Left ventricle myocardium superior (tissue), 1 donor: ENCODE measurements around the gene TPST2. TPM values are rescaled to one million over a fixed set of nuclear protein-coding genes. Genes with fewer than 3 reads are reported as not detected.

Experiments
- ATAC-seq: fragments of 200-7000 bp; cut with Tn5 transposase; one replicate; pipeline ENCODE4 v1.9.1; 2020; ENCODE audit warnings: mild to moderate bottlenecking, moderate library complexity
- DNase-seq: peaks from one replicate; pipeline ENCODE4 v3.0.0-alpha.2; 2020
- intact Hi-C: fragments of 100-400 bp; cut with micrococcal nuclease; formaldehyde crosslinking; loops from one replicate; pipeline ENCODE4 v1.11.0; 2022
- total RNA-seq: library from RNA; stranded (reverse); fragmentation: NEBNext Ultra II Directional; extraction: Animal tissue kit (Norgen Biotek cat#: 25700); gene quantifications from one replicate; pipeline ENCODE4 v1.2.1, GENCODE V29; 2021
- donor health status: DM: no; HTN: yes; CAD: no; lungs with severe emphysema.

TPST2 gene
- total RNA-seq, 1 donor from 2014 or later = 27.1 TPM

DNA sequence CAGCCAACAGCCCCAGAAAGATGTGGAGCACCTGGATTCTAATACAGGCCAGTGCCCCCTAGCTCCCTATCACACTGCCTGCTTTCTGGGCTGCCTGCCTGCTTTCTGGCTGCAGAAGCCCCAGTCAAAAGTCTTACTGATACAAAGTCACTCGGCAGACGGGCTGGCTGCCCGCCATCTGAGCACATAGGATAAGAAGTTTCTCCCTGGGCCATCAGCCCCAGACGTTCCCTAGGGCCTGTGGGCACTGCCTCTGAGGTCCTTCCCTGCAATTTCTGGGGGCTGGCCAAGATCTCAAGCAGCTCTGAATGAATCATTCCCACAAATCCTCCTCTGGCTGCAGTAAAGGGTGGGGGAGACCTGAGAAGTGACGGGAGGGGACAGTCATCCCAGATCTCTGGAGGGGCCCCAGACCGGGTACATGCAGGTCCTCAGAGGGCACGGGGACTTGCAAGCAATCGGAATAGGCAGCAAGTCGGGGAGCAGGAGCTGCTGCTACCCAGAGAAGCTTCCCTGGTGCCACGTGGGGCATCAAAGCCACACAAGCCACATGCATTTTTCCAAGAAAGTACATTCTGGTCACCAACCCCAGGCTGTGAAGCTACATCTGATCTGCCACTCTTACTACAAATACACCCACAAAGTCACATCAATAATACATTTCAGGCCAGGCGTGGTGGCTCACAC, 4.7 kb downstream of the TPST2 start:
- ATAC-seq = peak; percentile 63
- intact Hi-C loops = loop anchor here (10.0 kb wide), 1 partner anchor 80 kb away; no protein-coding TSS in a partner anchor
- DNase-seq = peak; percentile 92

DNA sequence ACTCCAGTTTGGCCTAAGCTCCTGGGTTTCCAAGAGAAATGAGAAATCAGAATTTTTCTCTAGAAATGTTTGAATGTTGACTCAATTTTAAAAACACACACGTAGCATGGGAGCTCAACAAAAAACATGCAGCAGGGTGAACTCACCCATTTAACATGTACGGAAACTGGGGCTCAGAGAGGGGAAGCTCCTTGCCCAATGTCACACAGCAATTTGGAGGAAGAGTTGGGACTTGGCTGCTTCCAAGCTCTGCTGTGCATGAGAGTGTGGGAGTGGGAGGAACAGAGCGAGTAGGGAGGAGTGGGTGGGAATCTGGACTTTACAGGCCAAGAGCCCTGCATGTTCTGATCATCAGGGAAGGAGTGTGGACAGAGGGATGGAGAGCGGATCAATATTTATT, 5.9 kb downstream of the TPST2 start:
- intact Hi-C loops = loop anchor here (10.0 kb wide), 1 partner anchor 79 kb away; no protein-coding TSS in a partner anchor
- DNase-seq (no peak), ATAC-seq (no peak)

DNA sequence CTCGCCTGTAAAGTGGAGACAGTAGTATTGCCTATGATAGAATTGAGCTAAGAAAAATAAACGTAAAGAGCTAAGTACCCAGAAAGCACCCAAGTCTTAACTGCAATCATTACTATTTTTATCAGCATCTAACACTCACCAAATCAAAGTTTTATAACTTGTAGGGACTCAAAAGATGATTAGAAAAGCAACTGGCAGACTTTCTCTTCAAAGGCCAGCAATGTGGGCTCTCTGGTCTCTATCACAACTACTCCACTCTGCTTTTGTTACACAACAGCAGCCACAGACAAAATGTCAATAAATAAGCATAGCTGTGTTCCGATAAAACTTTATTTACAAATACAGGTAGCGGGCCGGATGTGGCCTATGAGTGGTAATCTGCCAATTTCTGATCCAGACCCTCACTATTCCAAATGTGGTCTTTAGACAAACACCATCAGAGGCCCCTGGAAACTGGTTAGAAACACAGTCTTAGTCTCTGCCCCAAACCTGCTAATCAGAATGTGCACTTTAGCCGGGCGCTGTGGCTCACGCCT, 8.2 kb downstream of the TPST2 start:
- ATAC-seq (no peak), DNase-seq (no peak)
- intact Hi-C loops = loop anchor here (10.0 kb wide), 1 partner anchor 77 kb away; no protein-coding TSS in a partner anchor

DNA sequence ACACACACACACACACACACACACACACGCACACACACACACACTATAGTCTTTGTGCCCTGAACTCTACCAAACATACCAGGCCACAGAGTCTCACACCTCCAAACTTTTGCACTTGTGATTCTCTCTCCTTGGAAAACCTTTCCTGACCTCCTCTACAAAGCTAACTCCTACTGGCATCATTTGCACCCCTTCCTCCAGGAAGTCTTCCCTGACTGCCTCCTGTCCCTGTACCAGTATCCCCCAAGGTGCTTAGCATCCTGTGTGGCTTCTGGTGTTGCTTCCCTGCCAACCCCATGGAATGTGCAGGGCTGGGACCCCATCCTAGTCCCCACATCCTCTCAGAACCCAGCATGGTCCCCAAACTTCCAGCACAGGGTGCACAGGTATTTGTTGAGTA, 8.9 kb downstream of the TPST2 start:
- ATAC-seq (no peak), DNase-seq (no peak)
- intact Hi-C loops = loop anchor here (10.0 kb wide), 1 partner anchor 76 kb away; no protein-coding TSS in a partner anchor

DNA sequence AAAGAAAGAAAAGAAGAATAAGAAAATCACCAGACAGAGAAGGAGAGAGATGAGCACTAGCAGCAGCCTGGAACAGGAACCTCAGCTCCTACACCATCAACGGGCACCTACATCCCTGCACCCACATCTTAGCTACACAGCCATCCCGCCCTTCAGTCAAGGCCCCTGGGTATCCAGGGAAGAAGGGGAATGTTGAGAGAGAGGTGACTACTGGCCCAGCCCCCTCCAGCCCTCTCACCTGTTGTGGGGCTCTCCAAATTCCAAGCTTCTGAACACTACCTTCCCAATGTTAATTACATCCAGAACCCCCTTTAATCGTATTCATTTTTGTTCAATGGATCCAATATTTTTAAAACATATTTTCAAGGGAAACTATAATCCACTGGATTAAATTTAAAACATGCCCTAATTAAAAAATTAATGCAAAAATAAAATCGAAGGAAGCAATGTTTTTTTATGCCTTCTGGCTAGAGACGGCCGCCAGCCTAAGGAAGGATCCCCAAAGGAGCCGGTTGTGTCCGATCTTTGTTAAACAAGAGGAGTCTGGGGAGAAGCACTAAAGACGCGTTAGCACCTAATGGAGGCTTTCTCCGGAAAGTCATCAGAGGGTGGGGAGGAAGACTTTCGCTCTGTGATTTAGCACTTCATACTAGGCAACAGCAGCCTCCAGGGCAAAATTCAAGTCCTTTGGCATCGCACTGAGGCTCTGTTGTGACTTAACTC, 9.5 kb downstream of the TPST2 start:
- ATAC-seq (no peak), DNase-seq (no peak)
- intact Hi-C loops = loop anchor here (10.0 kb wide), 1 partner anchor 76 kb away; no protein-coding TSS in a partner anchor

DNA sequence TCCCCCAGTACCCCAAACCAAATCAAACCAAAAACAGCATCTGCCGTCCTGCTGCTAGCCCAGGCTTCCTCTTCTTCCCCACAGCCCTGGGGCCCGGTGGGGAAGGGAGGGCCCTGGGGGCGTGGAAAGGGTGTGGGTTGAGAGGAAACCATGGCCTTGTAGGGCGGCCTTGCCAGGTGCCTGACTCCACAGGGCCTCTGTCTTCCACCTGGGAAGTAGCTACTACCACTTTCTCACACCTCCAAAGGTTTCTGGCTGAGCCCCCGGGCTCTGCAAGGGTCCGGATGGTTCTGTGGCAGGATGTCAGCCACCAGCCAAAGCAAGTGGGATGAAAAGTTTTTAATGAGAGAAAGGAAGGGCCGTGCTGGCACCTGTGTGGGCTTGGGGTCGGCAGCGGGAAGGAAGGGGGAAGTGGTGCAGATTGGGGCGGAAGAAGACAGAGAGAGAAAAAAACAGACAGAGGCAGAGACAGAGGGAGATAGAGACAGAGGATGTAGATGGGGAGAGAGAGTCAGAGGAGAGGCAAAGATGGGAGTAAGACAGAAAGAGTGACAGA, 10.5 kb downstream of the TPST2 start:
- ATAC-seq = peak; percentile 46
- intact Hi-C loops = no loop called here

DNA sequence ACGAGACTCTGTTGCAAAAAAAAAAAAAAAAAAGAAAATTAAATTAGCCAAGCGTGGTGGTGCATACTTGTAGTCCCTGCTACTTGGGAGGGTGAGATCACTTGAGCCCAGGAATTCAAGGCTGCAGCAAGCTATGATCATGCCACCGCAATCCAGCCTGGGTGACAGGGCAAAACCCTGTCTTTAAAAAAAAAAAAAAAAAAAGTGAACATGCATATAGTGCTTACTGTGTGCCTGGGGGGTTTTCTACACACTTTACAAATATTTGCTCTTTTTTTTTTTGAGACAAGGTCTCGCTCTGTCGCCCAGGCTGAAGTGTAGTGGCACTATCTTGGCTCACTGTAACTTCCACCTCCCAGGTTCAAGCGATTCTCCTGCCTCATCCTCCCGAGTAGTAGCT, 12.9 kb downstream of the TPST2 start:
- no peak for ATAC-seq
- no peak for DNase-seq
- intact Hi-C loops = no loop called here

More for the DNA sequence above, 10.5 kb downstream of the TPST2 start:
- DNase-seq = peak; percentile 42

DNA sequence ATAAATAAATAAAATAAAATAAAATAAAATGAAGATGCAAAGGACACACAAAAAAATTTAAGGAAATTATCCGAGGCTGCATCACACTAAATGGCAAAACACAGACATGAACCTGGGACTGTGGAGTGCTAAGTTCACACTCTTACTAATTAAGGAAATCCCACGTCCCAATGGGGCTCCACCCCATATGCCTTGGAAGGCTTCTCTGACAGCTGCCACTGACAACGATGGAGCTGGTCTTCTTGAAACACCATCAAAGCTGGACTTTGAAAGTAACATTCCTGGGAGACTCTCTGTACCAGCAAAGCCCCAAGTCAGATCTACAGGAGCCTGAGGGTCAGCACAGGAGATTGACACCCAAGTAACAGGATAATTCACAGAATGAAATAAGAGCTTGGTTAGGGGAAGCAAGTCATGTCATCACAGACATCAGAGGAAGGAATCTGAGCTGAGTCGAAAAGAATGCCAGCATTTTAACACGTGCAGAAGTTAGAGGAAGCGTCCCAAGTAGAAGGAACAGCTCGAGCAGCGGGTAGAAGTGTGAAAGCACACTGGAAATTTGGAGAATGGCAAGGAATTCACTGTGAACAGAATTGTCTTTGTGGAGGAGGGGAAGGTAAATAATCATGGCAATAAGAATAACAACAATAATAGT, 13.8 kb downstream of the TPST2 start:
- no peak for ATAC-seq
- intact Hi-C loops = no loop called here
- no peak for DNase-seq

DNA sequence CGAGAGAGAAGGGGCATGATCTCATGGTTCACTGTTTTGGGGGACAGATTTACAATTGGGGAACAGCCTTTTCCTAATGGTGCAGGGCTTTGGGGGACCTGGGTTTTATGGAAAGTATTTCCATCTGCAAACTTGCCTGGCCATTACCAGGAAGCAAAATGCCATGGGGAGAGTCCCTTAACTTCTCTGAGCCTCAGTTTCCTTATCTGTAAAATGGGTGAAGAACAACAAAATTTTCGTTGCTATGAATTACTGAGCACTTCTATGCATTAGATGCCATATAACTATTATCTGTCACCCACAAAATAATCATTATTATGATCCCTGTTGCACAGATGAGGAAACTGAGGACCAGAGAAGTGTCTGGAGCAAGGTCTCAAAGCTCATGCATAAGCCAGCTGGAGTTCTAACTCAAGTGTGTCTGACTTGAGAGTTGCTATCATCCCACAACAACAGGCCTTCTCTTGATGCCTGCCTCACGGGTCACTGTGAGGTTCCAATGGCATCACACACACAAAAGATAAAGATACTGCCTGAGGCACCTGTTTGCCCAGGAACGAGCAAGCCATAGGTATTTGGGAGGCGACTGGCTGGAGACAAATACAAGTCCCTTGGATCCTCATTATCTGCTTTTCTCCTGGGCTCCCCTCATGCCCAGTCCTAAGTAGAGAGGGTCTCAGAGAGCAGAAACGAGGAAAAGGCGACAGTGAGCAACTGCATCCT, 15.8 kb downstream of the TPST2 start:
- intact Hi-C loops = no loop called here
- ATAC-seq (no peak), DNase-seq (no peak)

DNA sequence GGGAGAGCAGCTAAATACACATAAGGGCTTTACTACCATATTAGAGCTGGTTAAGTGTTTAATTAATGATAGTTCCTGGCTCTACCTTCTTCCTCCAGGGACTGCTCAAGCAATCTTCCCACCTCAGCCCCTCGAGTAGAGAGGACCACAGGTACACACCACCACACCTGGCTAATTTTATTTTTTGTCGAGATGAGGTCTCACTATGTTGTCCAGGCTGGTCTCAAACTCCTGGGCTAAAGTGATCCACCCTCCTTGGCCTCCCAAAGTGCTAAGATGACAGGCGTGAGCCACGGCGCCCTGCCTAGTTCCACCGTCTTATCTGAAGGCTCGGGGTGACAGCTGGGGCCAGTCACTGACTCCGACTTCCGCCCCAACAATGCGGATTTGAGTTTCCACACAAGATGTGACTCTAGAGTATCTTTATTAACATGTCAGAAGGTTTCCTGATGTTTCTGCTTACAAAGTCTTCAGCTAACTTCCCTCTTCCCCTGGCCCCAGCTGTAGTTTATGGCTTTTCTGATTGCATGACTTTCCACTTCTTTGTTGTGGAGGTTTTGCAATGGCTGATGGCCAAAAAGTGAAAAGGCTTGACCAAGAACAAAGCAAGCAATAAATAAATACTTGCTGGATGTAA, 16.8 kb downstream of the TPST2 start:
- intact Hi-C loops = no loop called here
- peak; percentile 55 for ATAC-seq
- peak; percentile 64 for DNase-seq

DNA sequence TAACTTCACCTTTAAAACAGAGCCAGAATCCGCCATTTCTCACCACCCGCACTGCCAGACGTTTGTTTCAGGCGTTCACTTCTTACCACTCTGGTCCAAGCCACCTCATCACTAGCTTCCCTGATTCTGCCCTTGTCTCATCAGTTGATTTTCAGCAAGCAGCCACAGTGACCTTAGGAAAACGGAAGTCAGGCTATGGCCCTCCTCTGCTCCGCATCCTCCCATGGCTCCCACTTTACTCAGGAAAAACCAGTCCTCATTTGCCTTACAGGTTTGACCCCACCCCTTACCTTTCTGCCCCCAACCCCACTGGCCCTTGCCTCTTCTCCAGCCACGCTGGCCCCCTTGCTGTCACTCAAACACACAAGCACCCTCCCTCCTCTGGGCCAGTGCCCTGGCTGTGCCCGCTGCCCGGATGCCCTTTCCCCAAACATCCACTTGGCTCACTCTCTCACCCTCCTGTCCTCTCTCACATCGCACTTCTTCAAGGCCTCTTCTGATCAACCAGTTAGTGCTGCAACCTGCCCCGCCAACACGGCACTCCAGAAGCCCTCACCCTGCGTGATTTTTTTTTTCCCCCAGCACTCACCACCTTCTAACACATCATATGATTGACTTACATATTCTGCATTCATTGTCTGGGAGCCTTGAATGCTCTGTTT, 18.9 kb downstream of the TPST2 start:
- intact Hi-C loops = no loop called here
- DNase-seq (peak; percentile 50), ATAC-seq (peak; percentile 75)

DNA sequence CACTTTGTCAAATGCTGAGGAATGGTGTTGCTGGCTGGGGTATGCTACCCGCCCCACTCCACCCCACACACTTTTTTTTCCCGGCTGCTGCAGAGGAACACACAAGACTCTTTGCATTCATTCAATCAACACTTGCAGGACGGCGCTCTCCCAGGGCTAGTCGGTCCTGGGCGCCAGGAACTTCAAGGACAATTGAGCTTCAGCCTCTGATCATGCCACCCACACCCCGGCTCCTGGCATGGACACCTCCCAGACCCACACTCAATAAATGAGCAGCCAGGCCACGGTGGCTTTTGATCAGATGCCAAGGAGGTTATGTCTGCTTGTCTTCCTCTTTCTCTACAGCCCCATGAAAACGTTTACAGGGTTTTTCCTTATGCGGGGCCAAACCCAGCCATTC, 19.8 kb downstream of the TPST2 start:
- DNase-seq = no peak
- intact Hi-C loops = no loop called here
- peak; percentile 40 for ATAC-seq

DNA sequence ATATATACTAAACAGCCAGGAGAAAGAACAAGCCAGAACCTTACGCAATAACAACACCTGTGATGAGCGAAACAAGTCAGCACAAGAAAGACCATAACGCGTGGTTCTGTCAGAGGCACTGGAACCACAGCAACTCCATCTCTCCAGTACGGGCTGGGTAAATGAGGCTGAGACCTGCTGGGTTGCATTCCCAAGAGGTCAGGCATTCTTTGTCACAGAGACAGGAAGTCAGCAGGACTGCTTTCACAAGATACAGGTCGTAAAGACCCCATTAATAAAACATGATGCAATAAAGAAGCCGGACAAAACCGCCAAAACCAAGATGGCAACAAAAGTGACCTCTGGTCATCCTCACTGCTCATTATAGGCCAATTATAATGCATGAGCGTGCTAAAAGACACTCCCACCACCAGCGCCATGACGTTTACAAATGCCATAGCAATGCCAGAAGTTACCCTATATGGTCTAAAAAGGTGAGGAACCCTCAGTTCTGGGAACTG, 21.7 kb downstream of the TPST2 start:
- intact Hi-C loops = no loop called here
- ATAC-seq (no peak), DNase-seq (no peak)

DNA sequence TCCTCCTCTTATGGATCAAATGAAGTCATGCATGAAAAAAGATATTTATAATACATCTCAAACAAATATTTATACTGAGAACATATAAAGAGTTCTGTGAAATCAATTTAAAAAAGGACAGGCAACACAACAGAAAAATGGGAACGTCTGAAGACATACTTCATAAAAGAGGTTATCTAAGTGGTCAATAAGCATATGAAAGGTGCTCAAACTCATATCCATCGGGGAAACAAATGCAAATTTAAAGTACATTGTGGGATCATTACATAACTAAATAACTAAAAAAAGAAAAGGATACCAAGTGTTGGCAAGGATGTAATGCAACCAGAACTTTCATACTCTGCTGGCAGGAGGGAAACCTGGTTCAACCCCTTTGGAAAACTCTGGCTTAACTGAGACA, 22.3 kb downstream of the TPST2 start:
- ATAC-seq (no peak), DNase-seq (no peak)
- intact Hi-C loops = no loop called here

DNA sequence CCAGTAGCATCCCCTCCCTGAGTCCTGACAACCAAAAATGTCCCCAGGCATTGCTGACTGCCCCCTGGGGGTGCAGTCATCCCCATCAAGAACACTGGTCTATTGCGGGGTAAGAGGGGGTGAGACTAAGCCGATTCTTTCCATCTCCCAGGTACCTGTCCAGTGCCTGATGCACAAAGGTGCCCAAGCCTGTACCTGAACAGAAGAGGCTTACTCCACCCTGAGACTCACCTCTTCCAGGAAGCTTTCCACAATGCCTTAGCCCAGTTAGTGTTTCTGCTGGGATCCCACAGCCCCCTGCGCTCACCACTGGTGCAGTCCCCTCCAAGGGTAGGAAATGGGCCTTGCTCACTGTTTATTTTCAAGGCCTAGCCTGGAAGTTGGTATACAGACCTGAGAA, 22.9 kb downstream of the TPST2 start:
- DNase-seq (no peak), ATAC-seq (no peak)
- intact Hi-C loops = no loop called here

DNA sequence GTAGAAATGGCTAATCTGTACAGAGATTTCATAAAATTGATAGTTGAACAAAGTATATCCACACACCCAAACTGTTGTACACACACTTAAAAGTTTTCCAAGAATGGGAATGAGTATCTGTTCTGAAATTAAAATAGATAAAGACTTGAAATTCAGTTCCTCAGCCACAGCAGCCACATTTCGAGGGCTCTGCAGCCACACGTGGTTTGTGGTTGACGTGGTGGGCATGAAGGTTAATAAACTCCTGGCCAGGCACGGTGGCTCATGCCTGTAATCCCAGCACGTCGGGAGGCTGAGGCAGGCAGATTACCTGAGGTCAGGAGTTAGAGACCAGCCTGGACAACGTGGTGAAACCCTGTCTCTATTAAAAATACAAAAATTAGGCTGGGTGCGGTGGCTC, 24.0 kb downstream of the TPST2 start:
- intact Hi-C loops = no loop called here
- ATAC-seq (no peak), DNase-seq (no peak)

DNA sequence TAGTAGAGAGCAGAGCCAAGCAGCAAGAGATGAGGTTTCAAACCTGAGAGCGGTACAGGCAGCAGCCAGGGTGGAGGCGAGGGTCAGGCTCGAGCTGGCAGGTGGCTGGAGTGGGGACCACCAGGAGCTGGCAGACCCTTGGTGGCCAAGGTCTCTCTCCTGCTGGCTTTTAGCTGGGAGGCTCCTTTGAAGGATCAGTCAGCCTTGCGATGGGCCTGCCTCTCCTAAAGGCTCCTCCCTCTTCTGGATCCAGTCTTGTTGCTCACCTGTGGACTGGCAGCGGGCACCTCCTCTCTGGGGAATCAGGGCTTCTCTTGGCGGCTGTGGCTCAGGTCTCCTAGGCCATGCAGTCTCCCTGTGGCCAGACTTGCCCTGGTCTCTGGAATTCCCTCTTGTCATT, 24.8 kb downstream of the TPST2 start:
- intact Hi-C loops = no loop called here
- ATAC-seq = no peak
- DNase-seq = no peak

DNA sequence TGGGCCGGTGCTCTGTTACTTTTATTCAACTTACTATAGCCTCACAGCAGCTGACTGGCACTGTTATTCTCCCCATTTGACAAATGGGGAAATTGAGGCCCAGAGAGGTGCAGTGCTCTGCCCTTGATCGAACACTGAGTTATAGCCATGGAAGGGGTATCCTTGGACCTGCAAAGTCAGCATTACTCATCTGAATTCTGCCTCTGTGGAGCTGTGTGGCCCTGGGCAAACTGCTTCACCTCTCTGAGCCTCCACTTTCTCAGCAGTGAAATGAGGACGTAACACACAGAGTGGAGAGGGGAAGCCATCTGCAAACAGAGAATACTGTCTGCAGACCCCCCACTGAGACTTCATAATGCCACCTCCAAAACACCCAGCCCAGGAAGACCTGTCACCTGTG, 25.3 kb downstream of the TPST2 start:
- intact Hi-C loops = no loop called here
- DNase-seq = no peak
- no peak for ATAC-seq
